ENCODE measurements around the gene GNB1L.

Gene GNB1L

GRCh38 chr22:19758896-19759426, 95.7 kb downstream of the GNB1L start:
- DNase-seq = no peak

GRCh38 chr22:19757985-19758895, 96.4 kb downstream of the GNB1L start:
- no peak for DNase-seq

GRCh38 chr22:19757140-19757984, 97.3 kb downstream of the GNB1L start:
- DNase-seq = no peak

GRCh38 chr22:19756288-19757128, 98.2 kb downstream of the GNB1L start:
- DNase-seq = peak; percentile 47 to 53

- no peak for DNase-seq
These were observed 98.9 kb downstream of the GNB1L start for GRCh38 chr22:19755722-19756287.

GRCh38 chr22:19755145-19755710, 99.4 kb downstream of the GNB1L start:
- DNase-seq = no peak

- DNase-seq = no peak
These were observed 100.0 kb downstream of the GNB1L start for GRCh38 chr22:19754701-19755144.

GRCh38 chr22:19753996-19754700, 100.5 kb downstream of the GNB1L start:
- no peak for DNase-seq

GRCh38 chr22:19753090-19753842, 101.4 kb downstream of the GNB1L start:
- DNase-seq = no peak

- no peak for DNase-seq
These were observed 103.0 kb downstream of the GNB1L start for GRCh38 chr22:19751497-19752245.

GRCh38 chr22:19750507-19751490, 103.9 kb downstream of the GNB1L start:
- DNase-seq = no peak

GRCh38 chr22:19749876-19750275, 104.8 kb downstream of the GNB1L start:
- no peak for DNase-seq

GRCh38 chr22:19748991-19749664, 105.5 kb downstream of the GNB1L start:
- no peak for DNase-seq

- no peak for DNase-seq
These were observed 106.5 kb downstream of the GNB1L start for GRCh38 chr22:19748139-19748538.

GRCh38 chr22:19747551-19747950, 107.1 kb downstream of the GNB1L start:
- DNase-seq = no peak

GRCh38 chr22:19746726-19747125, 107.9 kb downstream of the GNB1L start:
- no peak for DNase-seq
